Measurements from ENCODE around the gene CCNA1.
A peak's percentile ranks its signal among the peaks of the same experiment; 100 is the strongest.

Gene CCNA1

DNA sequence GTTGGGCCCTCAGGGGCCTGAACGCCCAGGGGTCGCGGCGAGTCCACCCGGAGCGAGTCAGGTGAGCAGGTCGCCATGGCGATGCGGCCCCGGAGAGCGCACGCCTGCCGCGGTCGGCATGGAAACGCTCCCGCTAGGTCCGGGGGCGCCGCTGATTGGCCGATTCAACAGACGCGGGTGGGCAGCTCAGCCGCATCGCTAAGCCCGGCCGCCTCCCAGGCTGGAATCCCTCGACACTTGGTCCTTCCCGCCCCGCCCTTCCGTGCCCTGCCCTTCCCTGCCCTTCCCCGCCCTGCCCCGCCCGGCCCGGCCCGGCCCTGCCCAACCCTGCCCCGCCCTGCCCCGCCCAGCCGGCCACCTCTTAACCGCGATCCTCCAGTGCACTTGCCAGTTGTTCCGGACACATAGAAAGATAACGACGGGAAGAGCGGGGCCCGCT, at the start of gene CCNA1:
CCNA1 (plus strand) TSS at position 390 of the 439 bp plus-strand sequence. CDS start 562 bp downstream, outside the sequence.
- Mint-ChIP-seq H3K27ac (peak within 1 kb of the TSS; percentile 33), H3K4me1 (ENCODE audit: low read depth) (peaks cover 33% of the 10 kb centered on the region), H3K27me3 (ENCODE audit: low read depth) (peaks cover 51% of the 10 kb centered on the region), H3K4me3 (peak within 1 kb of the TSS; percentile 82), H3K9me3 (no peaks in the 10 kb centered on the region), H3K36me3 (ENCODE audit: low read depth) (peaks cover 4% of the 10 kb centered on the region)
- peak; percentile 65 for DNase-seq (ENCODE audit: low spot score)

DNA sequence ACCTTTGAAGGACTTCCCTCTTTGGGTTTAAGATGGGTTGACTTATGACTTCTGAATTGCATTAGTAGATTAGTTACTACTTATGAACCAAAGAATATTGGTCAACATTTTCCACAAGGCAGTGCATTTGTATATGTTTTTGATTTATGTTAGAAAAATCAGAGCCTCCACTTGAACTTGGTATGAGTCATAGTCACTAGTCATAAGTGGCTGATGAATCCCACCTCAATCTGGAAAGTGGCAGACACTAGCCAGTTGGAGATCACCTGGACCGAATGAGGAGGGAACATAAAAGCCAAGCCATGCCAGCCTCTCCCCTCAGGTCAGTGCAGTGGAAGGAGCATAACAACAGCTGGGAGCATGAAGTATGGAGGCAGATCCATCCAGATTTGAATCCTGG, 46.8 kb upstream of the CCNA1 start:
- DNase-seq (ENCODE audit: low spot score): no peak
- Mint-ChIP-seq H3K27ac (no peak overlapping the region), H3K4me1 (ENCODE audit: low read depth) (no peaks in the 10 kb centered on the region), H3K36me3 (ENCODE audit: low read depth) (no peaks in the 10 kb centered on the region), H3K27me3 (ENCODE audit: low read depth) (peaks cover 20% of the 10 kb centered on the region), H3K9me3 (no peaks in the 10 kb centered on the region), H3K4me3 (no peak overlapping the region)

DNA sequence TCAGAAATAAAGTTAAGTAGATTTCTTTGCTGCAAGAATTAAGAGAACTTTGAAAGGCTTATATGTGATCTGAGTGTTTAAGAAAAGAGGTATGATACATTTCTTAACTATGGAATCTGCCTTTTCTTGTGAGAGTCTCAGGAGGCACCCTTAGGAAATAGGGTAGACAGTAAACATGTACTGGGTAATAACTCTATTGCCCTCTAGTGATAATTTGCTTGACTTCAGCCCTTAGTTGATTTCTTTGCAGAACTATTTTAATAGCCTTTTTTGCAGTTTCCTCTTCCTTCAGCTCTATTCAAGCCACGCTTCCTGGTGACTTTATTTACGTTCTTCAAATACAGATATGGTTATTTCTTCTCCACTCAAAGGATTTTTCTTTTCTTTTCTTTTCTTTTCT, 37.0 kb upstream of the CCNA1 start:
- Mint-ChIP-seq H3K9me3 (no peaks in the 10 kb centered on the region), H3K27me3 (ENCODE audit: low read depth) (peaks cover 25% of the 10 kb centered on the region), H3K27ac (no peak overlapping the region), H3K36me3 (ENCODE audit: low read depth) (no peaks in the 10 kb centered on the region), H3K4me3 (no peak overlapping the region), H3K4me1 (ENCODE audit: low read depth) (peaks cover 1% of the 10 kb centered on the region)
- no peak for DNase-seq (ENCODE audit: low spot score)

GRCh38 chr13:36405151-36405550, 27.1 kb upstream of the CCNA1 start:
- H3K4me1 Mint-ChIP-seq (ENCODE audit: low read depth): no peaks in the 10 kb centered on the region
- peaks cover 32% of the 10 kb centered on the region for H3K27me3 Mint-ChIP-seq (ENCODE audit: low read depth)
- no peaks in the 10 kb centered on the region for H3K9me3 Mint-ChIP-seq
- DNase-seq (ENCODE audit: low spot score): no peak
- H3K4me3 Mint-ChIP-seq: no peak overlapping the region
- no peak overlapping the region for H3K27ac Mint-ChIP-seq
- no peaks in the 10 kb centered on the region for H3K36me3 Mint-ChIP-seq (ENCODE audit: low read depth)

GRCh38 chr13:36412736-36413135, 19.6 kb upstream of the CCNA1 start:
- H3K27me3 Mint-ChIP-seq (ENCODE audit: low read depth): peaks cover 21% of the 10 kb centered on the region
- H3K4me1 Mint-ChIP-seq (ENCODE audit: low read depth): peaks cover 37% of the 10 kb centered on the region
- H3K9me3 Mint-ChIP-seq: peaks cover 11% of the 10 kb centered on the region
- DNase-seq (ENCODE audit: low spot score): no peak
- no peak overlapping the region for H3K27ac Mint-ChIP-seq
- no peak overlapping the region for H3K4me3 Mint-ChIP-seq
- H3K36me3 Mint-ChIP-seq (ENCODE audit: low read depth): peaks cover 15% of the 10 kb centered on the region

DNA sequence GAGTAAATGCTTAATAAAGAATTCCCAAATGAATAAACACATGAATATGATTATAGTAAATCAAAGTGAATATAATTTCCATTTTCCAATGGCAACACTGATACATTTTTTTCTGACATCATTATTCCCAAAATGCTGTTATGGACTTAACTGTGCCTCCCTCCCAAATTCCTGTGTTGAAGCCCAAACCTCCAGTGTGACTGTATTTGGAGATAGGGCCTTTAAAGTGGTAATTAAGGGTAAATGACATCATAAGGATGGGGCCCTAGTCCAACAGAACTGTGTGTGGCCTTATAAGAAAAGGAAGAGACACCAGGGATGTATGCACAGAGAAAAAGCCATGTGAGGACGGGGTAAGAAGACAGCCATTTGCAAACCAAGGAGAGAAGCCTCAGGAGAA, 19.1 kb upstream of the CCNA1 start:
- Mint-ChIP-seq H3K9me3 (peaks cover 11% of the 10 kb centered on the region), H3K27me3 (ENCODE audit: low read depth) (peaks cover 16% of the 10 kb centered on the region), H3K36me3 (ENCODE audit: low read depth) (peaks cover 15% of the 10 kb centered on the region), H3K4me1 (ENCODE audit: low read depth) (peaks cover 41% of the 10 kb centered on the region), H3K4me3 (no peak overlapping the region), H3K27ac (no peak overlapping the region)
- DNase-seq (ENCODE audit: low spot score): no peak

- Mint-ChIP-seq H3K36me3 (ENCODE audit: low read depth) (peaks cover 15% of the 10 kb centered on the region), H3K9me3 (peaks cover 11% of the 10 kb centered on the region), H3K27ac (peak overlapping the region; percentile 70), H3K4me1 (ENCODE audit: low read depth) (peaks cover 47% of the 10 kb centered on the region), H3K4me3 (peak overlapping the region; percentile 59), H3K27me3 (ENCODE audit: low read depth) (peaks cover 9% of the 10 kb centered on the region)
- no peak for DNase-seq (ENCODE audit: low spot score)
Measured at GRCh38 chr13:36414461-36414860, 17.8 kb upstream of the CCNA1 start.

DNA sequence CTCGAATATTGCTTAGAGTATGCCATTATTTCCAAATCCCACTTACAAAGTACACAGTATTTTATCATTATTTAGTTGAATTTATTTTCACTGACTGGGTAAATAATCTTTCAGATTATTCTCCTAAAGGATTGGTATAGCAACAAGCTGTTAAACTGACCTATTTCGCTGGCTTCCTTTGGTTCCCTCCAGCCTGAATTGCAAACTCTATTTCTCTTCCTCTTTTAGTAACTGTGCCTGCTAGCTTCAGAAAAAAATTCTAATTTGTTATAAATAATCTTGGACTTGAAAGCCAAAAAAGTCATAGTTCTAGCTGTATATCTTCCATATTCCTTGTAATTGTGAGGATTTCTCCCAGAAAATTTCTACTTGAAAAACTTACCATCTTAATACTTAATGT, 15.0 kb upstream of the CCNA1 start:
- Mint-ChIP-seq H3K4me1 (ENCODE audit: low read depth) (peaks cover 66% of the 10 kb centered on the region), H3K36me3 (ENCODE audit: low read depth) (peaks cover 13% of the 10 kb centered on the region), H3K27me3 (ENCODE audit: low read depth) (no peaks in the 10 kb centered on the region), H3K4me3 (peak overlapping the region; percentile 23), H3K9me3 (peaks cover 11% of the 10 kb centered on the region), H3K27ac (peak overlapping the region; percentile 53)
- no peak for DNase-seq (ENCODE audit: low spot score)

- Mint-ChIP-seq H3K27ac (peak overlapping the region; percentile 53), H3K9me3 (peaks cover 11% of the 10 kb centered on the region), H3K4me3 (peak overlapping the region; percentile 23), H3K27me3 (ENCODE audit: low read depth) (peaks cover under 1% of the 10 kb centered on the region), H3K36me3 (ENCODE audit: low read depth) (peaks cover 10% of the 10 kb centered on the region), H3K4me1 (ENCODE audit: low read depth) (peaks cover 66% of the 10 kb centered on the region)
- DNase-seq (ENCODE audit: low spot score): peak; percentile 62
Measured at GRCh38 chr13:36418022-36418805, 14.1 kb upstream of the CCNA1 start.

GRCh38 chr13:36420437-36420891, 11.8 kb upstream of the CCNA1 start:
- peak; percentile 72 for DNase-seq (ENCODE audit: low spot score)
- Mint-ChIP-seq H3K36me3 (ENCODE audit: low read depth) (peaks cover 3% of the 10 kb centered on the region), H3K4me1 (ENCODE audit: low read depth) (peaks cover 47% of the 10 kb centered on the region), H3K4me3 (peak overlapping the region; percentile 68), H3K27ac (peak overlapping the region; percentile 75), H3K9me3 (peaks cover 19% of the 10 kb centered on the region), H3K27me3 (ENCODE audit: low read depth) (peaks cover 13% of the 10 kb centered on the region)

GRCh38 chr13:36421447-36421846, 10.8 kb upstream of the CCNA1 start:
- DNase-seq (ENCODE audit: low spot score): no peak
- H3K27ac Mint-ChIP-seq: peak overlapping the region; percentile 33

GRCh38 chr13:36428086-36428485, 4.2 kb upstream of the CCNA1 start:
- H3K27me3 Mint-ChIP-seq (ENCODE audit: low read depth): peaks cover 67% of the 10 kb centered on the region
- H3K27ac Mint-ChIP-seq: no peak overlapping the region
- H3K36me3 Mint-ChIP-seq (ENCODE audit: low read depth): peaks cover 2% of the 10 kb centered on the region
- H3K9me3 Mint-ChIP-seq: peaks cover 18% of the 10 kb centered on the region
- no peak overlapping the region for H3K4me3 Mint-ChIP-seq
- peaks cover 20% of the 10 kb centered on the region for H3K4me1 Mint-ChIP-seq (ENCODE audit: low read depth)
- no peak for DNase-seq (ENCODE audit: low spot score)

More at GRCh38 chr13:36421447-36421846, 10.8 kb upstream of the CCNA1 start:
- Mint-ChIP-seq H3K36me3 (ENCODE audit: low read depth) (no peaks in the 10 kb centered on the region), H3K27me3 (ENCODE audit: low read depth) (peaks cover 23% of the 10 kb centered on the region), H3K4me1 (ENCODE audit: low read depth) (peaks cover 39% of the 10 kb centered on the region), H3K9me3 (peaks cover 16% of the 10 kb centered on the region), H3K4me3 (peak overlapping the region; percentile 37)

GRCh38 chr13:36430247-36431203, 1.8 kb upstream of the CCNA1 start:
- H3K27ac Mint-ChIP-seq: no peak overlapping the region
- H3K36me3 Mint-ChIP-seq (ENCODE audit: low read depth): peaks cover 2% of the 10 kb centered on the region
- H3K27me3 Mint-ChIP-seq (ENCODE audit: low read depth): peaks cover 64% of the 10 kb centered on the region
- no peak for DNase-seq (ENCODE audit: low spot score)
- H3K4me1 Mint-ChIP-seq (ENCODE audit: low read depth): peaks cover 33% of the 10 kb centered on the region
- peak overlapping the region; percentile 70 for H3K4me3 Mint-ChIP-seq
- H3K9me3 Mint-ChIP-seq: peaks cover 8% of the 10 kb centered on the region

All from T-helper 2 cell treated with Interferon-gamma antibody and Interleukin-4, amounts not matched to agents 5 μg/mL and 100 μg/mL, for 36 hours (primary cell).